SJSA1 (cell line): Measurements from ENCODE around the gene CAVIN1. TPM values are rescaled to one million over a fixed set of nuclear protein-coding genes. Genes with fewer than 3 reads are reported as not detected.
"Not testable (repeated sequence)": the region's sequence is repeated elsewhere in the genome, so short reads cannot be mapped to it uniquely, and the experiment has no call there.

Source experiments
- DNase-seq, 2 experiments: peaks; one replicate each; pipeline ENCODE4 v3.0.0-alpha.2; 2015 to 2020; ENCODE audit warnings: low spot score in 2 of 2, low read depth in 1 of 2
- H3K27ac ChIP-seq: fragments of 250-450 bp; sonication (Bioruptor Pico); 2 replicates; pipeline ENCODE4 v1.5.1; 2020; ENCODE audit warnings: mild to moderate bottlenecking, moderate library complexity
- H3K27me3 ChIP-seq: fragments of 250-450 bp; sonication (Bioruptor Pico); replicated peaks from 2 replicates; pipeline ENCODE4 v1.5.1; 2020; ENCODE audit warnings: mild to moderate bottlenecking, moderate library complexity
- H3K36me3 ChIP-seq: fragments of 250-450 bp; sonication (Bioruptor Pico); 2 replicates; pipeline ENCODE4 v1.5.1; 2020; ENCODE audit warnings: mild to moderate bottlenecking
- H3K4me1 ChIP-seq: fragments of 250-450 bp; sonication (Bioruptor Pico); replicated peaks from 2 replicates; pipeline ENCODE4 v1.6.1; 2021; ENCODE audit warnings: mild to moderate bottlenecking
- H3K4me3 ChIP-seq: fragments of 250-450 bp; sonication (Bioruptor Pico); 2 replicates; pipeline ENCODE4 v1.5.1; 2020; ENCODE audit warnings: mild to moderate bottlenecking
- H3K9me3 ChIP-seq: fragments of 250-450 bp; sonication (Bioruptor Pico); replicated peaks from 2 replicates; pipeline ENCODE4 v1.5.1; 2020; ENCODE audit warnings: mild to moderate bottlenecking
- total RNA-seq: library from RNA; depleted of rRNA; stranded (reverse); fragments of >200 nt; shearing (Covaris generic); gene quantifications from 2 replicates; pipeline ENCODE4 v1.2.3, GENCODE V29; 2014

The CAVIN1 gene
- total RNA-seq, 1 experiment from 2014 or later: 319 TPM

DNA sequence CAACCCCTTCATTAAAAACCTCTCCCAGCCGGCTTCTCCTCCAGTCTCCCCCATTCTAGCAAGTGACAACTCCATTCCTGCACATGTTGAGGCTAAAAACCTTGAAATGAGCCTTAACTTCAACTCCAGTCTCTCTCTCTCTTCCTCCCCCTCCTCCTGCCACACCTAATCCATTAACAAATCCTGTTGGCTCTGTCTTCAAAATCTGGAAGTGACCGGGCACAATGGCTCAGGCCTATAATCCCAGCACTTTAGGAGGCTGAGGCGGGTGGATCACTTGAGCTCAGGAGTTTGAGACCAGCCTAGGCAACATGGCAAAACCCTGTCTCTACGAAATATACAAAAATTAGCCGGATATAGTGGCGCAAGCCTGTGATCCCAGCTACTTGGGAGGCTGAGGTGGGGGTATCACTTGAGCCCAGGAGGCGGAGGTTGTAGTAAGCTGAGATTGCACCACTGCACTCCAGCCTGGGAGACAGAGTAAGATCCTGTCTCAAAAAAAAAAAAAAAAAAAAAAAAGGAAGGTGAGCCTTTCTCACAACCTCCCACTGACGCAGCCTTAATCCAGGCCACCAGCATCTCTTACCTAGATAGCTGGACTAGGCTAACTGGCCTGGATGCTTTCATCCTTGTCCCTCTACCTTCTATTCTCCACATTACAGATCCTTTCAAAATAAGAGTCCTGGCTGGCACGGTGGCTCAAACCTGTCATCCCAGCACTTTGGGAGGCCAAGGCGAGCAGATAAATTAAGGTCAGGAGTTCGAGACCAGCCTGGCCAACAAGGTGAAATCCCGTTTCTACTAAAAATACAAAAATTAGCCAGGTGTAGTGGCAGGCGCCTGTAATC is 56.7 kb downstream of the CAVIN1 start:
- H3K9me3 ChIP-seq, H3K36me3 ChIP-seq, H3K4me3 ChIP-seq, H3K27me3 ChIP-seq, DNase-seq, H3K27ac ChIP-seq: not testable (repeated sequence)
- peaks cover 30% of the 10 kb centered on the region for H3K4me1 ChIP-seq

DNA sequence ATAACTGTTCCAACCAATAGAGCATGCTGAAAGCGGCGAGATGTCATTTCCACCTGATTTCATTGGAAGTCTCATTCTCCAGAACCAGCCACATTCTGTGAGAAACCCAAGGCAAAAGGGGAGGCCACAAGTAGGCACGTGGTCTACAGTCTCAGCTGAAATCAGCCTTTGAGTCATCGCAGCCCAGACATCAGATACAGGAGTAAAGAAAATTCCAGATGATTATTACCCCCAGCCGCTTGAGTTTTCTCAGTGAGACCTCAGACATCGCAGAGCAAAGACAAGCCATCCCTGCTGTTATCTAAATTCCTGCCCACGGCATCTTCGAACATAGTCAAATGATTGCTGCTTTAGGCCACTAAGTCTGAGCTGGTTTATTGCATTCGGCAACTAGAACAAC is 57.9 kb downstream of the CAVIN1 start:
- Histone ChIP-seq H3K4me3 (no peak overlapping the region), H3K9me3 (no peaks in the 10 kb centered on the region), H3K4me1 (peaks cover 39% of the 10 kb centered on the region), H3K36me3 (no peaks in the 10 kb centered on the region), H3K27me3 (no peaks in the 10 kb centered on the region), H3K27ac (no peak overlapping the region)
- no peak for DNase-seq

DNA sequence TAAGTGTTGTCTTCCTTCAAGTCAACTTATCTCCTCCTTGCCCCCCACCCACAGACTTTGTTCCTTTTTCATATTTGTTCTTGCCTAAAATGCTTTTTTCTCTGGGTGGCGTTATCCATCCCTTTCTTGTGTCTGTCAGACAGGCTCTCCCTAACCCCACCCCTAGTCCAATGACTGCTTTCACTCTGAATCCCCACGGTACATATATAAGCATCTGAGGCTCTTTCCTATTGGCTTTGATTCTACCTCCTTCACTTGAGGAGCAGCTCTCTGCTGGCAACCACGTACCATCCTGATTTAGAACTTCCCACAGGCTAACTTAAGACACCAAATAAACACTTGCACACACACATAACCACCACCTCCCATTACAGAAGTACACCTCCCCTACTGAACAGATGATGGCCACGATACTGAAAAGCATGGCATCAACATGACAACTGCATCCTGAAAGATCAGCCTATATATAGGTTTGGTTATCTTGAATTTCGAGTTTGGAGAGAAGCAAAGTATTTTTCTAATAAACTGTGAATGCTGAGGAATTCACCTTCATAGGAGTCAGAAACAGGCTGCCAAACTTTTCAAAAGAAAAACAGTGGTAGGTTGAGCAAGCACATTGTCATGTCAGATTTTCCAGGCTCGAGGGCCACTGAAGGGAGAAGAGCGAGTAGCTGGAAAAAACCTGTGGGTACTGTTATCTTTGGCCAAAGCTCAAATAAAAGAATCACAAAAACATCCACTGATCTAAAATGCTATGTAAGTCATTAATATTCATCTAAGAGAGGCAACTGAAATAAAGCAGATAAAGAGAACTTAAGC is 59.1 kb downstream of the CAVIN1 start:
- Histone ChIP-seq H3K9me3 (no peaks in the 10 kb centered on the region), H3K27me3 (no peaks in the 10 kb centered on the region), H3K4me1 (peaks cover 39% of the 10 kb centered on the region), H3K27ac (no peak overlapping the region), H3K36me3 (no peaks in the 10 kb centered on the region), H3K4me3 (no peak overlapping the region)
- DNase-seq: no peak

DNA sequence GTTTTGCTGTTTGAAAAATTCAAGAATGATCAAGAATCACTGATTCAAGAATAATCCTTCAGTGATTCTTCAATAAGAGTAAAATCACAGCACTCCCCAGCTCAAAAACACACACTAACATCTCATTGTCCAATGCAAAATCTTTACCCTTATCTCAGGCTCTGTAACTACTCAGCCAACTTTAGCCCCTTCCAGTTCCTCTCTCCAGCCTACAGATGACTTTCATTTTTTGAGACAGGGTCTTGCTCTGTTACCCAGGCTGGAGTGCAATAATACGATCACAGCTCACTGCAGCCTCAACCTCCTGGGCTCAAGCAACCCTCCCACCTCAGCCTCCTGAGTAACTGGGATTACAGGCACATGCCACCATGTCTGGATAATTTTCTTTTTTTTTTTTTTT is 59.8 kb downstream of the CAVIN1 start:
- no peaks in the 10 kb centered on the region for H3K9me3 ChIP-seq
- no peaks in the 10 kb centered on the region for H3K36me3 ChIP-seq
- no peak overlapping the region for H3K27ac ChIP-seq
- no peak for DNase-seq
- no peak overlapping the region for H3K4me3 ChIP-seq
- H3K4me1 ChIP-seq: peaks cover 39% of the 10 kb centered on the region
- H3K27me3 ChIP-seq: no peaks in the 10 kb centered on the region

DNA sequence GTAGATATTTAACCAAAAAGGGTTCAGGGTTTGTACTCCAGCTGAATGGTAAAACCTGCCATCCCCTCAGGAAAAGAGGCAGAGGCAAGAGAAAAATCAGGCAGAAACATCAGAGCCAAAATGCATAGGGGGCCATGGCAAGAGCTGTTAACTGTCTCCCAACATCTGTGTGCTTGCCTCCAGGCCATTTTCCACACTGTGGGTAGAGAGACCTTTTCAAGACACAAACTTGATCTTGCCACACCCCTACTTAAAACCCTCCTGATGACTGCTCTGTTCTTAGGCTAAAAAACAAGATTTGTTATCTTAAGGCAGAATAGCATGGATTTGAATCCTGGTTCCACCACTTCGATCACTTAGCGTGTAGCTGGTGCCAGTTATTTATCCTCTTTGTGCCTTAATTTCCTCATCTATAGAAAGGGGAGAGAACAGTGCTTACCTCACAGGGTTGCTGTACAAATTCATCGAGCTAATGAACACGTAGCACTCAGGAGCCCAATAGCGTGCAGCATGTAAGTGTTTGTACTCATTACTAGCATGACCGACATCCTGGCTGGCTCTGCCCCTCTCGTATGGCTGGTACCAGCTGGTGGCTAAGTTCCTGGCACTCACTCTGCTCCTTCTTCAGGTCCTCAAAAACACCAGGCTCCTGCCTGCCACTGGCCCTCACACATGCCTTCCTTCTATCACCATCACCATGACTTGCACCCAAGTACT is 60.7 kb downstream of the CAVIN1 start:
- Histone ChIP-seq H3K4me1 (peaks cover 39% of the 10 kb centered on the region), H3K36me3 (no peaks in the 10 kb centered on the region), H3K9me3 (no peaks in the 10 kb centered on the region), H3K27me3 (no peaks in the 10 kb centered on the region), H3K4me3 (no peak overlapping the region), H3K27ac (no peak overlapping the region)
- DNase-seq: no peak

DNA sequence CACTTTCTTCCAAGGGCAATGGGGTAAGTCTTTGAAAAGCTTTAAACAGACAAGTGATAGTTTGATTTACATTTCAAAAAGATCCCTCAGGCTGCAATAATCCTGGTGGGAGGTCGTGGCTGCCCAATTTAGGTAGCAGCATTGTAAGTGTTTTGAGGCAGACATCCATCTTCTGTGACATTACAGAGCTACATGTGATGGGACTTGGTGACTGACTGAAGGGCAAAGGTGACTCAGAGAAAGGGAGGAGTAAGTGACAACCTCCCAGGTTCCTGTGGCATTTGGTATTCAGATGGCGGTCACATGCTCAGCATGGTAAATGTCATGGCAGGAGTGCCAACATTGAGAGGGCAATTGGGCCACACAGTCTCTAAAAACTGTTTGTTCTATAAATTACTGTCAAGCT is 61.3 kb downstream of the CAVIN1 start:
- Histone ChIP-seq H3K4me1 (peaks cover 39% of the 10 kb centered on the region), H3K27me3 (no peaks in the 10 kb centered on the region), H3K27ac (no peak overlapping the region), H3K4me3 (no peak overlapping the region), H3K9me3 (no peaks in the 10 kb centered on the region), H3K36me3 (no peaks in the 10 kb centered on the region)
- DNase-seq: no peak

DNA sequence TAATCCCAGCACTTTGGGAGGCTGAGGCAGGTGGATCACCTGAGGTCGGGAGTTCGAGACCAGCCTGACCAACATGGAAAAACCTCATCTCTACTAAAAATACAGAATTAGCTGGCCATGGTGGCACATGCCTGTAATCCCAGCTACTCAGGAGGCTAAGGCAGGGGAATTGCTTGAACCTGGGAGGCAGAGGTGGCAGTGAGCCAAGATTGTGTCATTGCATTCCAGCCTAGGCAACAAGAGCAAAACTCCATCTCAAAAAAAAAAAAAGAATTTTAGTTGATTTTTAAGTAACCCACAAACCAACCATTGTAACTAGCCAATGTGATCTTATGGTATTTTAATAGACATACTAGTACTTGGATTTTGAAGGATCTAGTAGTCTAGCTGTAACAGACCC is 62.7 kb downstream of the CAVIN1 start:
- H3K4me1 ChIP-seq: peaks cover 39% of the 10 kb centered on the region
- not testable (repeated sequence) for H3K27ac ChIP-seq, H3K36me3 ChIP-seq, H3K9me3 ChIP-seq, H3K4me3 ChIP-seq, DNase-seq, H3K27me3 ChIP-seq

DNA sequence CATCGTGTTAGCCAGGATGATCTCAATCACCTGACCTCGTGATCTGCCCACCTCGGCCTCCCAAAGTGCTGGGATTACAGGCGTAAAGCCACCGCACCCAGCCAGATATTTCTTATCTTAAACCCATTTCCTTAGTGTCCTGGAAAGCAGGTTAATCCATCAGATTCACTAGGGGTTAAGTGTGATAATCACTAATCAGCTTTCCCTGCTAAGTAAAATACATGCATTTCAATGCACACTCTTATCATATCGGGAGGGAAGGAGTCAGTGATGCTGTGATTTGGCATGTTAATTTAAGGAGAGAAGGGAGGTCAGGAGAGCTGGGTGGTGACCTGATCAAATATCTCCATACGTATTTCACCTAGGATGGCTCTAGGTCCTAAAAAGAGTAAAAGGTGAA is 63.9 kb downstream of the CAVIN1 start:
- no peak overlapping the region for H3K4me3 ChIP-seq
- H3K9me3 ChIP-seq: no peaks in the 10 kb centered on the region
- no peak for DNase-seq
- H3K36me3 ChIP-seq: no peaks in the 10 kb centered on the region
- H3K27me3 ChIP-seq: no peaks in the 10 kb centered on the region
- H3K27ac ChIP-seq: no peak overlapping the region
- H3K4me1 ChIP-seq: peaks cover 27% of the 10 kb centered on the region

DNA sequence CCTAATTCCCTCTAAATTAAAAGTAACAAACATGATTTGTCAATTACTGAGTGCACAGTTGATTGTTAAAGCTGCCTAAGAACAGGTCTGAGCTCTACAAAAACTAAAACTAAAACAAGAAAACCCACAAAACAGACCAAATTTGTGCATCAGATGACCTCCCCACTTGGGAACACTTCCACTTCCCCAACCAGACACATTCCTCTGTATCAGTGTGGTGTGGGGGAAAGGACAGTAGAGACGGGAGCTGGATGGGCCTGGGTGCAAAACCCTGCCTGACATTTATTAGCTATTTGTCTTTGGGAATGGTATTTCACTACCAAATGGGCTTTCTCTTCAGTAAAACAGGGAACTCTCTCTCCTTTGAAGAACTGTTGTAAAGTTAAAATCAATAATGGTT is 64.6 kb downstream of the CAVIN1 start:
- no peak overlapping the region for H3K4me3 ChIP-seq
- DNase-seq: no peak
- H3K27me3 ChIP-seq: no peaks in the 10 kb centered on the region
- H3K4me1 ChIP-seq: peaks cover 22% of the 10 kb centered on the region
- H3K36me3 ChIP-seq: no peaks in the 10 kb centered on the region
- no peaks in the 10 kb centered on the region for H3K9me3 ChIP-seq
- no peak overlapping the region for H3K27ac ChIP-seq

DNA sequence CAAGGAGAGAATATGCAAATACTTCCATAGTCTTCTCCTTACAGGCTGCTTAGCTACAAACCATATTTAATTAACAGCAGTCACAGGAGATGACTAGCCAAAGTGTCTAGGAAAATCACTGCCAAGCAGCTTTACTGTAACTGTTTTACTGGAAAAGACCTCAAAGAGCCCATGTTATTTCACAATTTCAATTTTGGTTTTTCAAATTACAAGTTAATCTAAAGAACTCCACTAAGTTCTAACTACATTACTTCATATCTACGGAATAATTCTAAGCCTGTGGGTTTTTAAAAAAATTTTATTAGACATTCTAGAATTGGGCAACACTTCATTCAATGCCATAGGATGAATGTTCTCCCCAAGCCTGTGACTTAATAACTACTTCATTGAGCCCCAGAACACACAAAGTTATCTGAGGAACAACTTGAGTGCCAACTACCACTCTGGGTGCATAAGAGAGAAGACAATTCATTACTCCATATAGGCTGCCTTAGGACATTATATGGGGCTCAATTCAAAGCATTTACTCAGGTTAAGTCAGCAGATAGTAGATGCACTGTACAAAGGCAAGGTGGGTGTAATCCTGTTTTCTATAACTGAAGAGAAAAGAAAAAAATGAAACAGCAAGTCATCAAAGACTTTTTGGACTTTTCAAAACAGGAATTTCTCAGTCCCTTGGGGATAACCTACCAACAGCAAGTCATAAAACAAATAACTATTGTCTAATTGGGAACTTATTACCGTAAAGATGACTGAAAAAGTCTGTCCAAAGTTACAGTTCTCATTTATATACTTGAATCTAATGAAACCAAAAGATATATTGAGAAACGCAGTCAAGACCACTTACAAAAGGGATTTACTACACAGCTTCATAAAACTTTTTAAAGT is 67.9 kb downstream of the CAVIN1 start:
- H3K27ac ChIP-seq: no peak overlapping the region
- no peak overlapping the region for H3K4me3 ChIP-seq
- no peaks in the 10 kb centered on the region for H3K36me3 ChIP-seq
- no peaks in the 10 kb centered on the region for H3K27me3 ChIP-seq
- no peak for DNase-seq
- H3K4me1 ChIP-seq: 0 out of 2 replicates have a peak, but pooled peaks cover under 1% of the 10 kb centered on the region
- no peaks in the 10 kb centered on the region for H3K9me3 ChIP-seq
